Stimulated activated CD4-positive, alpha-beta T cell treated with anti-CD3 and anti-CD28 coated beads, Interleukin-2, amount 100 ng/mL, for 48 hours (primary cell): ENCODE results near the gene PFDN1.
"Not testable (repeated sequence)": the region's sequence is repeated elsewhere in the genome, so short reads cannot be mapped to it uniquely, and the experiment has no call there.

Experiments
- DNase-seq, 2 donors: peaks; one replicate each; pipeline ENCODE4 v3.0.0-alpha.2; 2020

The PFDN1 gene

DNA sequence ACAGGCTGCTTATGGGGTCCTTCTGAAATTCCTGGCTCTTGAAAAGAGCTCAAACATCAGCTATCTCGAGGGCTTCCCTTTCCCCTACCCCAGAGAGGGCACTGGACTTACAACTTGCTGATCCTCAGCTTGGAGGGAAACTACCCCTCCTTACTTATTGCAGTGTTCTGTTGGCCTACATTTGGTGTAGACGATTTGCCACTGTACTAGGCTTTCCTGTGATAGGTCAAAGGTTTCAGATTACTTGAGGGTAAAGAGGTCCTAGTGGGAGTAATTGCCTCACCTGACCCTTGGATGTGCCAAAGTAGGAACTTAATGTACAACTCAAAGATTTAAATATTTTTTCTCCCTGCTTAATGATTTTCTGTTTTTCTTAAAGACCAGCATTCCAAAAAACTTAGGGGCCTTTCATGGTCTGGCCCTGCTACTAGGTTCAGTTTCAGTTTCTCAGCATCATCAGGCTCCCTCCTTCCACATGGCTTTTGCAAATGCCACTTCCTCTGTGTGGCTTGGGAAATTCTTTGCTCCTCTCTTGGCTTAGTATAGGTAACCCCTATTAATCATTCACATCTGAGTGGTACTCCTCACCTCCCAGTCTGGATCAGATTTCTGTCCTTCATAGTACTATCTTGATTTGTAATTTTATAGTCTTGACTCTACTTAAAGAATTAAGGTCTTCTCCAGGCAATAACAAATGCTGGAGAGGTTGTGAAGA, 95.5 kb downstream of the PFDN1 start:
- DNase-seq: no peak

DNA sequence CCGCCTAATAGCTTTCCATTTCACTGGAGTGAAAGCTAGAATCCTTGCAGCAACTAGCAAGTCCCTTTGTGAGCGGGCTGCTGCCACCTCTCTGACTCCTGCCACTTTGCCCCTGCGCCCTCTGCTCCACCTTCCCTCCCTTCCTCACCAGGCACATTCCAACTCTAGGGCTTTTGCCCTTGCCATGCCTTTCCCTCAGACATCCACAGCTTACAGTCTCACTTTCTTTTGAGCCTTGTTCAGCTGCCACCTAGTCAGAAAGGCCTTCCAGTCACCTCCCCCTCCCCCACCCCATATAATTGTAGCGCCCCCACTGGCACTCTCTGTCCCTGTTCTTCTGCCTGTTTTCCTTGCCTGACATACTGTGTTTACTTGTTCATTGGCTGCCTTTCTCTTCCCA, 96.9 kb downstream of the PFDN1 start:
- DNase-seq: no peak

DNA sequence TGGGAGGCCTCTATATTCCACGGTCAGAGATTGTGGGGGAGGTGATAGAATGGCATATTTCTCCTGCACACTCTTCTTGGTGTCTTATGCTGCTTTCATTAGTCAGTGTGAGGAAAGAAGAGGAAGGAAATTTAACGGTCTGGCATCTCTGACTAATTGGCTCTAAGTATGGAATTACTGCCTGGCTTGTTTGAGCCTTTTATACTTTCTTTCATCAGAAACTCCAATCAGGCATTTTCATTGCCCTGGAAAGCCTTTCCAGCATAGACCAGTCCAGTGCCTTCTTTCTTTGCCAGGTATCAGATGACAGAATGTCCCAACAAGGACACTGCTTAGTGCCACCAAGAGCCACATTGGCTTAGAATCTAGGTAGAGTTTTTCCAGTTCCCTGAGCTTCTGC, 97.7 kb downstream of the PFDN1 start:
- no peak for DNase-seq

DNA sequence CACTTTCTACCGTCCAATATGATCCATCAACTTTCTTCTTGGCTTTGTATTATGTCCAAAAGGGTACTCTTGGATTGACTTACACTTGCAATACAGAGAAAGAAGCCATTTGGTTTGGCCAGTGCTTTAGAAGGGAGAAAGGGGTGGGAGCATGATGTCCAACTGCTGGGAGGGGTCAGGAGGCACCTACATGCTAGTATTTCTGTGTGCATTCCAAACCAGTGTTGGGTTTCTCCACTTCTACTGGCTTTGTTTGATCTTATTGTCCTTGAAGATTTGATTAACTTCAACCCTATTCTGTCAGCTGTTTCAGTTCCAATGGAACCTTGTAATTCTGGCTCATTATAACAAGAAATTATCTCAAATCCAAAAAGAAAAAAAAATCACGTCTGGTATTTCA, 100.3 kb downstream of the PFDN1 start:
- no peak for DNase-seq

DNA sequence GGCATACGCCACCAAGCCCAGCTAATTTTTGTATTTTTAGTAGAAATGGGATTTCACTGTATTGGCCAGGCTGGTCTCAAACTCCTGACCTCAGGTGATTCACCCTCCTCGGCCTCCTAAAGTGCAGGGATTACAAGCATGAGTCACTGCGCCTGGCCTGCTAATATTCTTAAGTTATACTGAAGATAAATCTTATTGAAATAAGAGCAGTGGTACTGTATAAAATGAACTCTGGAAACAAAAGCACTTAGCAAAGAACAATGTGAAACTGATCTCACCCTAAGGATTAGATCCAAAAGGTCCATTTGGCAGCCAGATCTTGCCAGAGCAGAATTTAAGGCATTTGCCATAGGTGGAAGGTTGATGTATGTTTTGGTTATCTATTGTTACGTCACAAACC, 100.8 kb downstream of the PFDN1 start:
- no peak for DNase-seq

DNA sequence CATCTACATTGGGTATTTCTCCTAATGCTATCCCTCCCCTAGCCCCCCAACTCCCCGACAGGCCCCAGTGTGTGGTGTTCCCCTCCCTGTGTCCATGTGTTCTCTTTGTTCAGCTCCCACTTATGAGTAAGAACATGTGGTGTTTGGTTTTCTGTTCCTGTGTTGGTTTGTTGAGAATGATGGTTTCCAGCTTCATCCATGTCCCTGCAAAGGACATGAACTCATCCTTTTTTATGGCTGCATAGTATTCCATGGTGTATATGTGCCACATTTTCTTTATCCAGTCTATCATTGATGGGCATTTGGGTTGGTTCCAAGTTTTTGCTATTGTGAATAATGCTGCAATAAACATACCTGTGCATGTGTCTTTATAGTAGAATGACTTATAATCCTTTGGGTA, 104.0 kb downstream of the PFDN1 start:
- not testable (repeated sequence) for DNase-seq

DNA sequence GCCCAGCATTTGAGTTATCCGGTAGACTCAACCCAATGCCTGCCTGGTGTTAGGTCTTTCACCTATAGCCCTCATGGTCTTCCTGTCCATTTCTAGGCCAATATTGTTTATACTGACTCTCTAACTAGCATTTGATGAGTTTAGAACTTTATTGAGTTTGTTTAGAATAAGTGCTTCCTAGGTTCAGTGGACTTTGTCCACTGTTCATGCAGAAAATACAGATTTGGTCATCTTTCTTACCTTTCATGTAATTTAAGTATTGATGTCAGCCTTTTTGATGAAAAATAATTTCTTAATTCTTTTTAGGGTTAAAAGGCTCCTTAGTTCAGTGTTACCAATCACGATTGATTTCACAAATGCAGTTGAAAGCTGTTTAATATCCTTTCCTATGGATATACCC, 105.9 kb downstream of the PFDN1 start:
- no peak for DNase-seq

DNA sequence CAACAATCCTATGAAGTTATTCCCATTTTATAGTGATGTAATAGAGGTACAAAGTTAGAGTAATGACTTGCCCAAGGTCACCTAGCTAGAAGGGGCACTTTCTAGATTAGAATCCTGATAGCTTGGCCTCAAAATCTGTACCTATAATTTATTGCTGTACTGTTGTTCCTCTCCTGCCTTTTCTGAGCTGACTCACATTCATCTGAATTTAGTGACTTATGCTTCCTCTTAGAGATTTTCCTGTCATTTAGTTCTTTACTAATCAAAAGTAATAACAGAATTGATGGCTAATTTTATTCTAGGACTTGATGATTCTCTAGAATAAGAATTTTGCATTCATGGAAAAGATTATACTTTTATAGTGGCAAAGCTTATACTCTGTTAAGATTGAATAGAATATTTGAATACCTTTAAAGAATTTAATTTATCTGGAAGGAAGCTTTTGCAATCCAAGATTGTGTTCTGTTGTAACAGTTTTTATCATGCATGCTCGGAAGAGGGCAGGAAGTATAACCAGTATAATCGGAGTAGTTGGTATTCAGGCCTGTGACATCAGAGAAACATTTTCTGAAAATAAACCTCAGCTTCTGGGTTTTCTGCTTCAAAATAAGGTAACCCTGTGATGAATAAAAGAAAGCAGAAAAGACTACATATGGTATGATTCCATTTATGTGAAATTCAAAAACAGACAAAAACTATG, 106.6 kb downstream of the PFDN1 start:
- no peak for DNase-seq
